Keratinocyte (primary cell): ENCODE results near the gene CRX. TPM values are rescaled to one million over a fixed set of nuclear protein-coding genes. Genes with fewer than 3 reads are reported as not detected.

Source experiments
- DNase-seq: peaks from one replicate; pipeline ENCODE4 v3.0.0-alpha.2; 2011; ENCODE audit warnings: low read depth, missing footprints, low spot score
- FAIRE-seq: peaks from 2 replicates; lab custom pipeline; 2011; peaks lifted over from hg19 to GRCh38; lab: Jason Lieb, UNC
- H2AFZ ChIP-seq: 2 replicates; pipeline ENCODE4 v1.6.0; 2012; ENCODE audit warnings: low read length, control low read depth, inconsistent platforms; ENCODE audit not compliant: control insufficient read depth
- H3K27ac ChIP-seq: 2 replicates; pipeline ENCODE4 v1.5.1; 2011; ENCODE audit warnings: low read length; ENCODE audit not compliant: control insufficient read depth, insufficient read depth
- H3K27me3 ChIP-seq: 3 replicates; pipeline ENCODE4 v1.6.0; 2011; ENCODE audit warnings: low read length; ENCODE audit not compliant: control insufficient read depth, insufficient read depth; ENCODE audit errors: extremely low read depth
- H3K36me3 ChIP-seq, 2 experiments: 2 replicates in 1 of 2; 3 replicates in 1 of 2; pipeline ENCODE4 v1.5.1; 2011; ENCODE audit warnings: low read length in 2 of 2, mild to moderate bottlenecking in 1 of 2; ENCODE audit not compliant: control insufficient read depth in 2 of 2, insufficient read depth in 2 of 2; ENCODE audit errors: extremely low read depth in 1 of 2
- H3K4me1 ChIP-seq: 3 replicates; pipeline ENCODE4 v1.5.1; 2011; ENCODE audit warnings: low read length; ENCODE audit not compliant: control insufficient read depth, insufficient read depth; ENCODE audit errors: extremely low read depth
- H3K4me2 ChIP-seq: 3 replicates; pipeline ENCODE4 v1.6.0; 2011; ENCODE audit warnings: low read depth, low read length; ENCODE audit not compliant: control insufficient read depth, insufficient read depth; ENCODE audit errors: extremely low read depth
- H3K4me3 ChIP-seq, 3 experiments: fragments of 200-600 bp in 1 of 3; sonication (generic) in 1 of 3; 2 replicates in 2 of 3; 3 replicates in 1 of 3; pipeline ENCODE4 v1.5.1; 2011 to 2016; ENCODE audit warnings: low read length in 3 of 3, mild to moderate bottlenecking in 3 of 3, control low read depth in 2 of 3, inconsistent platforms in 1 of 3, low read depth in 1 of 3, mixed read lengths in 1 of 3, mixed run types in 1 of 3, moderate library complexity in 1 of 3; ENCODE audit not compliant: control insufficient read depth in 2 of 3, insufficient read depth in 2 of 3; ENCODE audit errors: extremely low read depth in 1 of 3
- H3K79me2 ChIP-seq: 2 replicates; pipeline ENCODE4 v1.6.0; 2012; ENCODE audit warnings: low read length; ENCODE audit not compliant: control insufficient read depth, insufficient read depth
- H3K9ac ChIP-seq: 3 replicates; pipeline ENCODE4 v1.6.0; 2011; ENCODE audit warnings: low read length; ENCODE audit not compliant: control insufficient read depth, insufficient read depth; ENCODE audit errors: extremely low read depth
- H3K9me1 ChIP-seq: 3 replicates; pipeline ENCODE4 v1.6.0; 2011; ENCODE audit warnings: low read length; ENCODE audit not compliant: control insufficient read depth, insufficient read depth; ENCODE audit errors: extremely low read depth
- H3K9me3 ChIP-seq: 2 replicates; pipeline ENCODE4 v1.5.1; 2012; ENCODE audit warnings: low read depth, low read length; ENCODE audit not compliant: control insufficient read depth
- H4K20me1 ChIP-seq: 3 replicates; pipeline ENCODE4 v1.6.0; 2011; ENCODE audit warnings: low read length; ENCODE audit not compliant: control insufficient read depth, insufficient read depth; ENCODE audit errors: extremely low read depth
- EZH2 ChIP-seq: IDR thresholded peaks from one replicate; pipeline ENCODE4 v1.6.1; 2012; ENCODE audit warnings: inconsistent platforms, mild to moderate bottlenecking, low read length, moderate library complexity
- dilution Hi-C: fragments of 300-500 bp; cut with MboI; formaldehyde crosslinking; loops from one replicate; pipeline ENCODE4 v1.7.0; 2020; ENCODE audit warnings: low sequenced_read_pairs; ENCODE audit not compliant: extremely low pct_ligation_motif_present
- polyA plus RNA-seq, 5 experiments: library from polyadenylated mRNA; depleted of rRNA in 3 of 5; stranded (reverse) in 3 of 5; stranded (forward) in 1 of 5; unstranded in 1 of 5; fragments of >200 nt; gene quantifications; 1 replicate in 1 of 5; 2 replicates in 3 of 5; 3 replicates in 1 of 5; pipeline versions ENCODE4 v1.2.1 to v1.2.3, GENCODE V29; 2011 to 2012; ENCODE audit warnings: missing spikeins in 2 of 5, low read depth in 1 of 5, low replicate concordance in 1 of 5
- TF ChIP-seq, protein P1 (sequence below), 3 experiments: IDR thresholded peaks in 1 of 3; conservative IDR thresholded peaks in 1 of 3; optimal IDR thresholded peaks in 1 of 3; 2 replicates in 2 of 3; 3 replicates in 1 of 3; pipeline versions ENCODE3 to v1.5.1; 2011; ENCODE audit warnings: low read length in 3 of 3, mild to moderate bottlenecking in 3 of 3, moderate library complexity in 2 of 3, control low read depth in 1 of 3, inconsistent platforms in 1 of 3; ENCODE audit not compliant: insufficient read depth in 2 of 3; ENCODE audit errors: extremely low read depth in 1 of 3

The CRX gene
- polyA plus RNA-seq, 1 donor (not counting 4 experiments of a cell fraction or from before 2014, with no cell fraction given): not detected

DNA sequence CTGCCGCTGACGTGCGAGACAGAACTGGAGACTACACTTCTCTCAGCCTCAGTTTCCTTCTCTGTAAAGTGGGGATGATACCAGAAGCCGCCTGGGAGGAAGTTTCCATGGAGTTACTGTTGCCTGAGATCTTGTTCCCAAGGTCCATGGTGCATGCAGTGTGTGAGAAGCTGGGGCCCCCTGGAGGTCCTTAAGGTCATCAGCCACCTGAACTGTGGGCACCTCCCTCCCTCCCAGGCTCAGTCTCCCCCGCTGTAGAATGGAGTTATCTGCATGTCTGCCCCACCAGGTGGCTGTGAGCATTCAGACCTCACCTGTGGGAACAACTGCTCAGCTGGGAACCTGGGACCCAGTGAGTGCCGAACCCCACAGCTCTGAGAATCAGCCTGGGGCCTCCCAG is 2.7 kb downstream of the CRX start:
- no peak overlapping the region for H3K4me2 ChIP-seq
- peaks cover 9% of the 10 kb centered on the region for H3K27me3 ChIP-seq
- peaks cover 3% of the 10 kb centered on the region for H4K20me1 ChIP-seq
- H3K27ac ChIP-seq: no peak overlapping the region
- no peak overlapping the region for H2AFZ ChIP-seq
- FAIRE-seq (no peak), DNase-seq (no peak)
- no peaks in the 10 kb centered on the region for H3K9me3 ChIP-seq
- H3K9me1 ChIP-seq: no peaks in the 10 kb centered on the region
- no peaks in the 10 kb centered on the region for H3K4me1 ChIP-seq
- TF ChIP-seq, protein P1, sequence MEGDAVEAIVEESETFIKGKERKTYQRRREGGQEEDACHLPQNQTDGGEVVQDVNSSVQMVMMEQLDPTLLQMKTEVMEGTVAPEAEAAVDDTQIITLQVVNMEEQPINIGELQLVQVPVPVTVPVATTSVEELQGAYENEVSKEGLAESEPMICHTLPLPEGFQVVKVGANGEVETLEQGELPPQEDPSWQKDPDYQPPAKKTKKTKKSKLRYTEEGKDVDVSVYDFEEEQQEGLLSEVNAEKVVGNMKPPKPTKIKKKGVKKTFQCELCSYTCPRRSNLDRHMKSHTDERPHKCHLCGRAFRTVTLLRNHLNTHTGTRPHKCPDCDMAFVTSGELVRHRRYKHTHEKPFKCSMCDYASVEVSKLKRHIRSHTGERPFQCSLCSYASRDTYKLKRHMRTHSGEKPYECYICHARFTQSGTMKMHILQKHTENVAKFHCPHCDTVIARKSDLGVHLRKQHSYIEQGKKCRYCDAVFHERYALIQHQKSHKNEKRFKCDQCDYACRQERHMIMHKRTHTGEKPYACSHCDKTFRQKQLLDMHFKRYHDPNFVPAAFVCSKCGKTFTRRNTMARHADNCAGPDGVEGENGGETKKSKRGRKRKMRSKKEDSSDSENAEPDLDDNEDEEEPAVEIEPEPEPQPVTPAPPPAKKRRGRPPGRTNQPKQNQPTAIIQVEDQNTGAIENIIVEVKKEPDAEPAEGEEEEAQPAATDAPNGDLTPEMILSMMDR (optimal IDR thresholded peaks at IDR 0.05 in 1 of 3, IDR thresholded peaks at IDR 0.05 in 1 of 3, conservative IDR thresholded peaks at IDR 0.05 in 1 of 3; ENCODE audit: extremely low read depth in 1 of 3, insufficient read depth in 2 of 3, low read length in 3 of 3): no peak
- no peak for TF ChIP-seq EZH2
- no peaks in the 10 kb centered on the region for H3K36me3 ChIP-seq
- H3K4me3 ChIP-seq: no peak overlapping the region
- no peak overlapping the region for H3K9ac ChIP-seq
- H3K79me2 ChIP-seq: no peaks in the 10 kb centered on the region
- dilution Hi-C loops: no loop called here

- Histone ChIP-seq H3K79me2 (no peaks in the 10 kb centered on the region), H3K27me3 (no peaks in the 10 kb centered on the region), H3K4me2 (no peak overlapping the region), H3K9me3 (no peaks in the 10 kb centered on the region), H3K9me1 (no peaks in the 10 kb centered on the region), H2AFZ (no peak overlapping the region), H3K4me1 (no peaks in the 10 kb centered on the region), H3K4me3 (no peak overlapping the region), H3K27ac (no peak overlapping the region), H4K20me1 (peaks cover 3% of the 10 kb centered on the region), H3K9ac (no peak overlapping the region), H3K36me3 (no peaks in the 10 kb centered on the region)
- FAIRE-seq: no peak
- no peak for TF ChIP-seq EZH2
- TF ChIP-seq, protein P1 (optimal IDR thresholded peaks at IDR 0.05 in 1 of 3, IDR thresholded peaks at IDR 0.05 in 1 of 3, conservative IDR thresholded peaks at IDR 0.05 in 1 of 3; ENCODE audit: extremely low read depth in 1 of 3, insufficient read depth in 2 of 3, low read length in 3 of 3): no peak
- dilution Hi-C loops: no loop called here
- no peak for DNase-seq
Measured at GRCh38 chr19:47826800-47827199, 5.1 kb downstream of the CRX start.
